HG03378 (cell line): Measurements from ENCODE around the gene PTK7.

Source experiments
- ATAC-seq: cut with Tn5 transposase; IDR thresholded peaks from one replicate; pipeline ENCODE4 v1.9.1; 2021; ENCODE audit warnings: mild to moderate bottlenecking, moderate library complexity; ENCODE audit not compliant: unreplicated experiment

The PTK7 gene

DNA sequence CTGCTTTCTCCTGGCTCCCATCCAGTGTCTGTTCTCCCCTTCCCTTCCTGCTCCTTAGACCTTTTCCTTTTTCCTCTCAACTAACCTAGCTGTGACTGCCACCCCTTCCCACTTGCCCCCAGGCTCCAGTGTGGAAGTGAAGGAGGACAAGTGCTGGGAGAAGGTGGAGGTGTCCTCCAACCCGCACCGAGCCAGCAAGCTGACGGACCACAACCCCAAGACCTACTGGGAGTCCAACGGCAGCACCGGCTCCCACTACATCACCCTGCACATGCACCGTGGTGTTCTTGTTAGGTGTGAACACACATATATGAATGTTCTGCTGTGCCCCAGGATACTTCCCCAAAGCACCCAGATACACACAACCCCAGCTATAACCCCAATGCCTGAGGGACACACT lies 124.4 kb downstream of the PTK7 start:
- no peak for ATAC-seq

GRCh38 chr6:43202451-43202850 lies 126.3 kb downstream of the PTK7 start:
- no peak for ATAC-seq

DNA sequence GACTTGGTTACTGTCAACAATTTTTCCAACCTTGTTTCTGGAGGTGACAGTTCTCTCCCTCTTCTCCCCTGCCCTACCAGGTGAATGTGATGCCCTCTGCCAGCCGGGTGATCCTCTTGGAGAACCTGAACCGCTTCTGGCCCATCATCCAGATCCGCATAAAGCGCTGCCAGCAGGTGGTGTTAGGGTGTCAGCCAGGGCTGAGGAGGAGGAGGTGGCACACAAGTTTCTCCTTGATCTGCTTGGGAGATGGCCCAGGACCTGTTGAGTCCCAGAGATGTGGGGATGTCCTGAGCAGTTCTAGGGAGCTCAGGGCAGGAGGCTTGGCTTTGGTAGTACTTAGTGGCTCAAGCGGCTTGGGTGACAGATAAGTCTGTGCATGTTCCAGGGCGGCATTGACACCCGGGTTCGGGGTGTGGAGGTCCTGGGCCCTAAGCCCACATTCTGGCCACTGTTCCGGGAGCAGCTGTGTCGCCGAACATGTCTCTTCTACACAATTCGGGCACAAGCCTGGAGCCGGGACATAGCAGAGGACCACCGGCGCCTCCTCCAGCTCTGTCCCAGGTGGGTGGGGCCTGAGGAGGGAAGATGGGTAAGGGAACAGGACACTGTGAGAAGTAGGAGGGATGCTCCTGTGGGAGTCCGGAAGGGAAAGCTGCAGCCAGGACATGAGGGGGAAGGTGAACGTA lies 127.1 kb downstream of the PTK7 start:
- no peak for ATAC-seq

- no peak for ATAC-seq
Observed at GRCh38 chr6:43203718-43204095, 127.6 kb downstream of the PTK7 start.

- ATAC-seq, result no peak
Observed at GRCh38 chr6:43204271-43205105, 128.4 kb downstream of the PTK7 start.

DNA sequence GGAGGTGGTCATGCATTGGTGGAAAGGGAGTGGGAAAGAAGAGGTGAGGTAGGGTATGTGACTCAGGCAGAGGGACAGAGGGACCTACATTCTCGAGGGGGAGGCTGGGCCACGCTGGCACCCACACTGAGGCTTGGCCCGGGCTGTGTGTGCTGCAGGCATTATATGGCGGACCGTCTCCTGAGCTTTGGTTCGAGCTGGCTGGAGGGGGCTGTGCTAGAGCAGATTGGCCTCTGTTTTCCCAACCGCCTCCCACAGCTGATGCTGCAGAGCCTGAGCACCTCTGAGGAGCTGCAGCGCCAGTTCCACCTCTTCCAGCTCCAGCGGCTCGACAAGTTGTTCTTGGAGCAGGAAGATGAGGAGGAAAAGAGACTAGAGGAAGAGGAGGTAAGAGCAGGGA lies 129.7 kb downstream of the PTK7 start:
- ATAC-seq, result no peak

DNA sequence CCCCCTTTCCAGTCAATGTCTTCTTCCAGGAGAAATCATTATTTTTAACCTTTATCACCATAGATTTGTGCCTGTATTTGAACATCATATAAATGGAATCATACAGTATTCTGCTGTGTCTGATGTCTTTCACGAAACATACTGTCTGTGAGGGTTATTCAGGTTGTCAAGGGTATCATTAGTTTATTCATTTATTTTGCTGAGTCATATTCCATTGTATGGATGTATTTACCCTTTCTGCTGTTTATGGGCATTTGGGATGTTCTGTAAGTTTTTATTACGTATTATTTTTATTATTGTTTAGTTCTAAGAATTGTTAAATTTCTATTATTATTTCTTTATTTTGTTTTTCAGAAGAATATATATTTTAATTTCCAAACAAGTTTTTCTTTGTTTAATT lies 131.2 kb downstream of the PTK7 start:
- ATAC-seq, result no peak
